ENCODE results near the gene FAM241B.

DNA sequence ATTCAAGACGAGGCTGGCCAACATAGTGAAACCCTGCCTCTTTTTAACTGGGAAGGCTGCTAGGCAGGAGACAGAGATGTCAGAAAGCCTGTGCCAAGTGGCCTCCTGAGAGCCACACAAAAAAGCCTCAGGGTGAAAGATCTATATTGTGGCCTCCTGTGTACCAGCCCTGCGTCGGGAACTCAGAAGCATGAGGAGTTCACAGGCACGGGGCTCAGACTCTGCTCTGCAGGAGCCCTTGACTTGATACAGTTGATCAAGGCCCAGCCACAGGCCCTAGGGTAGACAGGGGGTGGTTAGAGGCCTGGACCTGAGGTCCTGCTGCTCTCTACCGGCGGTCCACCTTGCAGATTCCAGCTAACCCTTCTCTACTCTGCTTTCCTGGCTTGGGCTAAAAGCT lies 30.2 kb downstream of the FAM241B start:
- TF ChIP-seq, protein P1, sequence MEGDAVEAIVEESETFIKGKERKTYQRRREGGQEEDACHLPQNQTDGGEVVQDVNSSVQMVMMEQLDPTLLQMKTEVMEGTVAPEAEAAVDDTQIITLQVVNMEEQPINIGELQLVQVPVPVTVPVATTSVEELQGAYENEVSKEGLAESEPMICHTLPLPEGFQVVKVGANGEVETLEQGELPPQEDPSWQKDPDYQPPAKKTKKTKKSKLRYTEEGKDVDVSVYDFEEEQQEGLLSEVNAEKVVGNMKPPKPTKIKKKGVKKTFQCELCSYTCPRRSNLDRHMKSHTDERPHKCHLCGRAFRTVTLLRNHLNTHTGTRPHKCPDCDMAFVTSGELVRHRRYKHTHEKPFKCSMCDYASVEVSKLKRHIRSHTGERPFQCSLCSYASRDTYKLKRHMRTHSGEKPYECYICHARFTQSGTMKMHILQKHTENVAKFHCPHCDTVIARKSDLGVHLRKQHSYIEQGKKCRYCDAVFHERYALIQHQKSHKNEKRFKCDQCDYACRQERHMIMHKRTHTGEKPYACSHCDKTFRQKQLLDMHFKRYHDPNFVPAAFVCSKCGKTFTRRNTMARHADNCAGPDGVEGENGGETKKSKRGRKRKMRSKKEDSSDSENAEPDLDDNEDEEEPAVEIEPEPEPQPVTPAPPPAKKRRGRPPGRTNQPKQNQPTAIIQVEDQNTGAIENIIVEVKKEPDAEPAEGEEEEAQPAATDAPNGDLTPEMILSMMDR (IDR thresholded peaks at IDR 0.05; ENCODE audit: insufficient read depth, low read length, poor library complexity, severe bottlenecking) = no peak
- TF ChIP-seq EZH2phosphoT487 (conservative IDR thresholded peaks at IDR 0.05; ENCODE audit: low read length) = no peak
